K562 (cell line): ENCODE results near the gene SLC38A1. TPM values are rescaled to one million over a fixed set of nuclear protein-coding genes. Genes with fewer than 3 reads are reported as not detected.
A peak's percentile ranks its signal among the peaks of the same experiment; 100 is the strongest.

Experiments used
- ATAC-seq: fragments of 200-7000 bp; cut with Tn5 transposase; 3 replicates; pipeline ENCODE4 v1.9.1; 2020; ENCODE audit warnings: moderate library complexity
- BruUV-seq: library from RNA; stranded (reverse); fragments of 400-500 nt; replicated peaks from 2 replicates; lab custom pipeline; 2021; lab: Mats Ljungman, UMichigan
- CTCF ChIA-PET: fragments of 300-600 bp; formaldehyde crosslinking; extraction: SDS; loops from one replicate; lab custom pipeline; 2021; ENCODE audit warnings: low intra/inter-chr PET ratio; lab: Yijun Ruan, JAX
- POLR2A ChIA-PET: fragments of 300-600, 350-650 bp; sonication (Branson Sonifier 250); formaldehyde crosslinking; extraction: SDS; loops from one replicate; lab custom pipeline; 2021; ENCODE audit warnings: antibody characterized with exemption, inconsistent platforms; lab: Yijun Ruan, JAX
- DNase-seq, 4 experiments: peaks; one replicate each; pipeline versions ENCODE4 v3.0.0 to v3.0.0-alpha.2; 2011 to 2018; ENCODE audit warnings: low spot score in 3 of 4, mixed read lengths in 3 of 4; ENCODE audit errors: extremely low read depth in 1 of 4
- FAIRE-seq: peaks from 2 replicates; lab custom pipeline; 2011; peaks lifted over from hg19 to GRCh38; lab: Jason Lieb, UNC
- H2AFZ ChIP-seq: 2 replicates; pipeline ENCODE4 v1.6.0; 2011; ENCODE audit warnings: low read depth, low read length, control low read depth, inconsistent platforms
- H3K27ac ChIP-seq: fragments of 200-600 bp; 3 replicates; pipeline ENCODE4 v1.8.0; 2011; ENCODE audit warnings: low read depth, mild to moderate bottlenecking, control low read depth, inconsistent platforms, low read length, moderate library complexity, mixed read lengths; ENCODE audit errors: extremely low read depth
- H3K27me3 ChIP-seq, 2 experiments: fragments of 300-600 bp in 1 of 2; 2 replicates in 1 of 2; 3 replicates in 1 of 2; pipeline versions ENCODE4 v1.6.0 to v1.8.0; 2011; ENCODE audit warnings: inconsistent platforms in 2 of 2, low read length in 2 of 2, mild to moderate bottlenecking in 1 of 2, mixed read lengths in 1 of 2, moderate library complexity in 1 of 2; ENCODE audit not compliant: control insufficient read depth in 2 of 2, insufficient read depth in 2 of 2
- H3K36me3 ChIP-seq: fragments of 300-600 bp; 3 replicates; pipeline ENCODE4 v1.8.0; 2011; ENCODE audit warnings: mild to moderate bottlenecking, low read length, inconsistent platforms; ENCODE audit not compliant: control insufficient read depth, insufficient read depth
- H3K4me1 ChIP-seq, 2 experiments: fragments of 200-600 bp in 1 of 2; replicated peaks in 1 of 2; 2 replicates in 1 of 2; 3 replicates in 1 of 2; pipeline versions ENCODE4 v1.5.1 to v1.8.0; 2011; ENCODE audit warnings: inconsistent platforms in 2 of 2, low read length in 2 of 2, mild to moderate bottlenecking in 1 of 2, mixed read lengths in 1 of 2, moderate library complexity in 1 of 2; ENCODE audit not compliant: control insufficient read depth in 2 of 2, insufficient read depth in 2 of 2
- H3K4me2 ChIP-seq: 2 replicates; pipeline ENCODE4 v1.6.1; 2011; ENCODE audit warnings: low read length, control low read depth, inconsistent platforms, mixed read lengths; ENCODE audit not compliant: insufficient read depth
- H3K4me3 ChIP-seq: fragments of 200-600 bp; sonication (generic), shearing (Covaris generic); 2 replicates; pipeline ENCODE4 v1.5.1; 2016; ENCODE audit warnings: control low read depth, inconsistent platforms
- H3K79me2 ChIP-seq: fragments of 200-600 bp; 3 replicates; pipeline ENCODE4 v1.8.0; 2011; ENCODE audit warnings: low read length, inconsistent platforms; ENCODE audit not compliant: control insufficient read depth, insufficient read depth
- H3K9ac ChIP-seq, 2 experiments: 2 replicates each; pipeline versions ENCODE4 v1.6.0 to v1.6.1; 2011; ENCODE audit warnings: low read depth in 2 of 2, low read length in 2 of 2, control low read depth in 1 of 2, inconsistent platforms in 1 of 2, mild to moderate bottlenecking in 1 of 2, mixed read lengths in 1 of 2; ENCODE audit not compliant: insufficient read depth in 1 of 2
- H3K9me1 ChIP-seq: one replicate; pipeline ENCODE4 v1.6.0; 2011; ENCODE audit warnings: inconsistent platforms, mild to moderate bottlenecking, low read length, moderate library complexity; ENCODE audit not compliant: control insufficient read depth, insufficient read depth
- H3K9me3 ChIP-seq: replicated peaks from 2 replicates; pipeline ENCODE4 v1.5.1; 2011; ENCODE audit warnings: low read depth, low read length, inconsistent platforms; ENCODE audit not compliant: control insufficient read depth, insufficient read depth
- H4K20me1 ChIP-seq: replicated peaks from 2 replicates; pipeline ENCODE4 v1.6.1; 2011; ENCODE audit warnings: low read length, inconsistent platforms, mixed read lengths; ENCODE audit not compliant: control insufficient read depth, insufficient read depth
- CHCHD3 ChIP-seq: fragments of 250-450 bp; sonication (Bioruptor Pico); IDR thresholded peaks from 2 replicates; pipeline ENCODE4 v2.1.2; 2022; ENCODE audit warnings: mild to moderate bottlenecking
- CXXC5 ChIP-seq: fragments of 250-450 bp; sonication (Bioruptor Pico); IDR thresholded peaks from 2 replicates; pipeline ENCODE4 v1.8.0; 2022; ENCODE audit warnings: inconsistent platforms, mild to moderate bottlenecking, moderate library complexity
- GMEB1 ChIP-seq: fragments of 250-450 bp; sonication (Bioruptor Pico); IDR thresholded peaks from 2 replicates; pipeline ENCODE4 v1.4.0; 2020; ENCODE audit warnings: mild to moderate bottlenecking
- KAT2B ChIP-seq: IDR thresholded peaks from one replicate; pipeline ENCODE4 v1.6.1; 2012; ENCODE audit warnings: low read depth, mild to moderate bottlenecking, control low read depth, inconsistent platforms, low read length, moderate library complexity
- NCOR1 ChIP-seq: fragments of 450-650 bp; IDR thresholded peaks from 2 replicates; pipeline ENCODE4 v1.6.1; 2016; ENCODE audit warnings: mild to moderate bottlenecking, moderate library complexity
- NFIC ChIP-seq: fragments of 450-650 bp; IDR thresholded peaks from 2 replicates; pipeline ENCODE4 v1.6.1; 2017; ENCODE audit warnings: mild to moderate bottlenecking, inconsistent platforms
- RBM34 ChIP-seq: fragments of 200-400 bp; formaldehyde crosslinking; IDR thresholded peaks from 2 replicates; pipeline ENCODE4 v1.6.1; 2018; ENCODE audit warnings: low read length, borderline replicate concordance; ENCODE audit not compliant: insufficient read depth
- RFX7 ChIP-seq: fragments of 250-450 bp; sonication (Bioruptor Pico); IDR thresholded peaks from 2 replicates; pipeline ENCODE4 v1.5.1; 2021; ENCODE audit warnings: mild to moderate bottlenecking
- SMARCA5 ChIP-seq: fragments of 450-650 bp; IDR thresholded peaks from 2 replicates; pipeline ENCODE4 v1.6.1; 2016
- SPI1 ChIP-seq: IDR thresholded peaks from 2 replicates; pipeline ENCODE4 v1.6.1; 2011; ENCODE audit warnings: low read depth, low read length, control low read depth, borderline replicate concordance
- TRIM24 ChIP-seq, 2 experiments: fragments of 450-650 bp; IDR thresholded peaks; 2 replicates each; pipeline ENCODE4 v1.6.1; 2016
- ZBTB40 ChIP-seq, 2 experiments: fragments of 450-650 bp in 1 of 2; sonication (generic) in 1 of 2; formaldehyde crosslinking in 1 of 2; IDR thresholded peaks; 2 replicates each; pipeline versions ENCODE4 v1.7.1 to v1.9.0; 2016 to 2022; ENCODE audit warnings: inconsistent platforms in 1 of 2, mild to moderate bottlenecking in 1 of 2, missing genetic modification reagents in 1 of 2
- ZNF324 ChIP-seq: fragments of 250-450 bp; sonication (Bioruptor Pico); IDR thresholded peaks from 2 replicates; pipeline ENCODE4 v1.4.0; 2020; ENCODE audit warnings: mild to moderate bottlenecking
- ZNF695 ChIP-seq: fragments of 450-650 bp; formaldehyde crosslinking; IDR thresholded peaks from 2 replicates; pipeline ENCODE4 v1.4.0; 2020; ENCODE audit warnings: mild to moderate bottlenecking, moderate library complexity
- WGBS: fragments of 100-300 bp; shearing (Covaris generic); methylation state at CpG from one replicate; pipeline ENCODE4 v1.1.6; 2016; ENCODE audit warnings: low coverage, mixed read lengths; ENCODE audit not compliant: insufficient coverage; ENCODE audit errors: missing lambda C conversion rate; 5-methylcytosine and 5-hydroxymethylcytosine counted together
- in situ Hi-C: fragments of 300-500 bp; cut with MboI; formaldehyde crosslinking; loops from 4 replicates; pipeline ENCODE4 v1.15.0; 2018; ENCODE audit warnings: inconsistent platforms, mixed read lengths
- intact Hi-C: fragments of 100-400 bp; cut with micrococcal nuclease; formaldehyde crosslinking; loops from 2 replicates; pipeline ENCODE4 v1.14.2; 2022
- polyA plus RNA-seq, 8 experiments: library from polyadenylated mRNA; depleted of rRNA in 4 of 8; stranded (reverse) in 5 of 8; unstranded in 3 of 8; fragments of >200 nt; fragmentation: Nextera tagmentation in 2 of 8; fragmentation: Illumina TruSeq in 1 of 8; extraction: Ambion mirVana in 2 of 8; extraction: Trizol in 1 of 8; gene quantifications; 2 replicates each; pipeline versions ENCODE4 v1.2.1 to v1.2.3, GENCODE V29; 2011 to 2014; ENCODE audit warnings: inconsistent platforms in 1 of 8, missing spikeins in 1 of 8
- total RNA-seq, 7 experiments: library from RNA; depleted of rRNA in 6 of 7; stranded (reverse); fragments of >200 nt in 6 of 7; fragmentation: Illumina TruSeq in 2 of 7; extraction: Trizol in 2 of 7; gene quantifications; 2 replicates each; pipeline versions ENCODE4 v1.2.1 to v1.2.3, GENCODE V29; 2011 to 2021; ENCODE audit warnings: low replicate concordance in 1 of 7

The SLC38A1 gene
- total and polyA plus RNA-seq, 9 of the 15 experiments (the other 6 are each of a cell fraction or from before 2014, with no cell fraction given) = 51.9 to 112 (median 75.0) TPM

GRCh38 chr12:46144433-46144832 lies 124.4 kb downstream of the SLC38A1 start:
- 0% methylated on average over 2 of the region's 2 CpGs for WGBS
- intact Hi-C loops = loop anchor here (10.0 kb wide), 1 partner anchor 880 kb away; no protein-coding TSS in a partner anchor
- Histone ChIP-seq H3K9ac (no peak overlapping the region), H3K79me2 (no peaks in the 10 kb centered on the region), H3K27me3 (peaks cover 9 to 19% of the 10 kb centered on the region in 2 experiments; a peak in 3 of 5 replicates), H3K9me1 (no peaks in the 10 kb centered on the region), H3K4me1 (no peaks in the 10 kb centered on the region), H2AFZ (no peak overlapping the region), H3K4me2 (no peak overlapping the region), H4K20me1 (no peaks in the 10 kb centered on the region), H3K4me3 (no peak overlapping the region), H3K36me3 (no peaks in the 10 kb centered on the region), H3K9me3 (no peaks in the 10 kb centered on the region), H3K27ac (no peak overlapping the region)
- BruUV-seq = no TSS peak
- peak; percentile 41; the same call in 1 of the 3 replicates for ATAC-seq
- no peak for FAIRE-seq
- DNase-seq = no peak
- in situ Hi-C loops = loop anchor here (25.0 kb wide), 1 partner anchor 868 kb away; no protein-coding TSS in a partner anchor
- ChIA-PET POLR2A (no interaction called here), CTCF (interaction anchor here (0.7 kb wide), 1 partner anchor 13 kb away, joined by 3 read pairs; no protein-coding TSS in a partner anchor)
- TF ChIP-seq RBM34 (no peak), NFIC (no peak), ZNF695 (CRISPR knock-in tag) (no peak), ZBTB40 (IDR thresholded peaks at IDR 0.05) (no peak), ZBTB40 (CRISPR knock-in tag; IDR thresholded peaks at IDR 0.05) (no peak), TRIM24 (IDR thresholded peaks at IDR 0.05) (no peak), ZNF324 (CRISPR knock-in tag) (no peak), SMARCA5 (no peak), KAT2B (no peak), CHCHD3 (CRISPR knock-in tag) (no peak), RFX7 (CRISPR knock-in tag) (no peak), SPI1 (no peak), NCOR1 (no peak), GMEB1 (CRISPR knock-in tag) (no peak), CXXC5 (CRISPR knock-in tag) (no peak)
